GM19452 (cell line): ENCODE results near the gene DOC2A.

Experiments used
- ATAC-seq: cut with Tn5 transposase; IDR thresholded peaks from one replicate; pipeline ENCODE4 v1.9.1; 2021; ENCODE audit not compliant: unreplicated experiment

DOC2A gene

GRCh38 chr16:29990034-29990433 is 20.8 kb downstream of the DOC2A start:
- ATAC-seq: no peak

GRCh38 chr16:29989111-29989858 is 21.5 kb downstream of the DOC2A start:
- ATAC-seq: no peak

DNA sequence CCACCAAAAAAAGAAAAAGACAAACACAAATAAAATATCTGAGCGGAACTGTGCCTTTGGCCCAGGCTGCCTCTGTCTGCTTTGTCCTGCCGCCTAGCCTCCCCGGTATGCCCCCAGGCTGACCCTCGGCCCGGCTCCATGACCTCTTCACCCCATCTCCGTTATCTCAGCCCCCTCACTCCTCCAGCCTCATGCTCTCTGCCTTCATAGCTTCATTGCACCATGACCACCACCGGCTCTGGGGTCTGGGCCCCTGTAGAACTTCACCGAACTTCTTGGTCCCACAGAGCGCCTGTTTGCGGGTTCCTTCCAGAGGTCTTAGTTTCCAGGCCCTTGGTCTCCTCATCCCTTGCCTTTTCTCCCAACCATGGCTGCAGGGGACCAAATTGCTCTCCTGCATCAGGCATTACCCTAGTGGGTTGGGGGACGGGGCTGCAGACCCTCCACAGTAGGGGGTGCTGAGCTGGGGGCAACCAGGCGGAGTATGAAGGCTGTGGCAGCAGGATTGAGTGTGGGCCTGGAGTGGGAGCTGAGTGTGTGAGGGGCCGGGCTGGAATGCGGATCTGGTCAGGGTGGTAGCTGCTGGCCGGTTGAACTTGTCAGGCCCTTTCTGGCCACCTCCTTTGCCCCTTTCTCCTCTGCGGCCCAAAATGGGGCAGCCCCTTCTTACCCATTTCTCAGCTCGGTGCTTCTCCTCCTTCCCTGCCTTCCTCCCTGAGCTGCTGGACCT is 22.3 kb downstream of the DOC2A start:
- ATAC-seq: no peak

DNA sequence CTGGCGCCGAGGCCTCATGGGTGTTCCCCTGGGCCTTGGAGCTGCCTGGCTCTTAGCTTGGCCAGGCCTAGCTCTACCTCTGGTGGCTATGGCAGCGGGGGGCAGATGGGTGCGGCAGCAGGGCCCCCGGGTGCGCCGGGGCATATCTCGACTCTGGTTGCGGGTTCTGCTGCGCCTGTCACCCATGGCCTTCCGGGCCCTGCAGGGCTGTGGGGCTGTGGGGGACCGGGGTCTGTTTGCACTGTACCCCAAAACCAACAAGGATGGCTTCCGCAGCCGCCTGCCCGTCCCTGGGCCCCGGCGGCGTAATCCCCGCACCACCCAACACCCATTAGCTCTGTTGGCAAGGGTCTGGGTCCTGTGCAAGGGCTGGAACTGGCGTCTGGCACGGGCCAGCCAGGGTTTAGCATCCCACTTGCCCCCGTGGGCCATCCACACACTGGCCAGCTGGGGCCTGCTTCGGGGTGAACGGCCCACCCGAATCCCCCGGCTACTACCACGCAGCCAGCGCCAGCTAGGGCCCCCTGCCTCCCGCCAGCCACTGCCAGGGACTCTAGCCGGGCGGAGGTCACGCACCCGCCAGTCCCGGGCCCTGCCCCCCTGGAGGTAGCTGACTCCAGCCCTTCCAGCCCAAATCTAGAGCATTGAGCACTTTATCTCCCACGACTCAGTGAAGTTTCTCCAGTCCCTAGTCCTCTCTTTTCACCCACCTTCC is 23.3 kb downstream of the DOC2A start:
- no peak for ATAC-seq

DNA sequence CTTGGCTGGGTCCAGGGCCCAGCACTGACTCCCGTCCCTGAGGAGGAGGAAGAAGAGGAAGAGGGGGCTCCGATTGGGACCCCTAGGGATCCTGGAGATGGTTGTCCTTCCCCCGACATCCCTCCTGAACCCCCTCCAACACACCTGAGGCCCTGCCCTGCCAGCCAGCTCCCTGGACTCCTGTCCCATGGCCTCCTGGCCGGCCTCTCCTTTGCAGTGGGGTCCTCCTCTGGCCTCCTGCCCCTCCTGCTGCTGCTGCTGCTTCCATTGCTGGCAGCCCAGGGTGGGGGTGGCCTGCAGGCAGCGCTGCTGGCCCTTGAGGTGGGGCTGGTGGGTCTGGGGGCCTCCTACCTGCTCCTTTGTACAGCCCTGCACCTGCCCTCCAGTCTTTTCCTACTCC is 23.9 kb downstream of the DOC2A start:
- no peak for ATAC-seq

DNA sequence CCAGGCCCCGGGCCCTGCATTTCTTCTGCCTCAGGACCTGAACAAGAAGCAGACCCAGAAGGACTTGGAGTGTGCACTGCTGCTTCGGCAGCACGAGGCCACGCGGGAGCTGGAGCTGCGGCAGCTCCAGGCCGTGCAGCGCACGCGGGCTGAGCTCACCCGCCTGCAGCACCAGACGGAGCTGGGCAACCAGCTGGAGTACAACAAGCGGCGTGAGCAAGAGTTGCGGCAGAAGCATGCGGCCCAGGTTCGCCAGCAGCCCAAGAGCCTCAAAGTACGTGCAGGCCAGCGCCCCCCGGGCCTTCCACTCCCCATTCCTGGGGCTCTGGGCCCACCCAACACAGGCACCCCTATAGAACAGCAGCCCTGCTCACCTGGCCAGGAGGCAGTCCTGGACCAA is 24.6 kb downstream of the DOC2A start:
- ATAC-seq: no peak

DNA sequence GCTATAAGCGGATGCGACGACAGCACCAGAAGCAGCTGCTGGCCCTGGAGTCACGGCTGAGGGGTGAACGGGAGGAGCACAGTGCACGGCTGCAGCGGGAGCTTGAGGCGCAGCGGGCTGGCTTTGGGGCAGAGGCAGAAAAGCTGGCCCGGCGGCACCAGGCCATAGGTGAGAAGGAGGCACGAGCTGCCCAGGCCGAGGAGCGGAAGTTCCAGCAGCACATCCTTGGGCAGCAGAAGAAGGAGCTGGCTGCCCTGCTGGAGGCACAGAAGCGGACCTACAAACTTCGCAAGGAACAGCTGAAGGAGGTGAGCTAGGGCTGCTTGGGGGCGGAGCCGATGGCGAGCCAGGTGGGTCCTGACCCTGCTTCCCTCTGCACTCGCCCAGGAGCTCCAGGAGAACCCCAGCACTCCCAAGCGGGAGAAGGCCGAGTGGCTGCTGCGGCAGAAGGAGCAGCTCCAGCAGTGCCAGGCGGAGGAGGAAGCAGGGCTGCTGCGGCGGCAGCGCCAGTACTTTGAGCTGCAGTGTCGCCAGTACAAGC is 25.5 kb downstream of the DOC2A start:
- ATAC-seq: no peak

DNA sequence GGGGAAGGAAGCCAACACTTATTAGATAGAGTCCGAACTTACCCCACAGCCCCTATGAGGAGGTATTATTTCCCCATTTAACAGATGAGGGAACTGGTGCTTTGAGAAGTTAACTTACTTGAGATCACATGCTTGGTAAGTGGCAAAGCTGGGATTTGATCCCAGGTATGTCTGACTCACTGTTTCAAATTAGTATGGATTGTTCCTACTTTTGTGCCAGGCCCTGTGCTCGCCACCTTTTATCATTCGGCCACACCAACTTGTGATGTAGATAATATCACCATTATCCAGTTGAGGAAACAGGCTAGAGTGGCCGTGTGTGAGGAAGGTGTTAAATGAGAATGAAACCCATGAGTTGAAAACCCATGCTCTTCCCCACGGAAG is 26.1 kb downstream of the DOC2A start:
- no peak for ATAC-seq

DNA sequence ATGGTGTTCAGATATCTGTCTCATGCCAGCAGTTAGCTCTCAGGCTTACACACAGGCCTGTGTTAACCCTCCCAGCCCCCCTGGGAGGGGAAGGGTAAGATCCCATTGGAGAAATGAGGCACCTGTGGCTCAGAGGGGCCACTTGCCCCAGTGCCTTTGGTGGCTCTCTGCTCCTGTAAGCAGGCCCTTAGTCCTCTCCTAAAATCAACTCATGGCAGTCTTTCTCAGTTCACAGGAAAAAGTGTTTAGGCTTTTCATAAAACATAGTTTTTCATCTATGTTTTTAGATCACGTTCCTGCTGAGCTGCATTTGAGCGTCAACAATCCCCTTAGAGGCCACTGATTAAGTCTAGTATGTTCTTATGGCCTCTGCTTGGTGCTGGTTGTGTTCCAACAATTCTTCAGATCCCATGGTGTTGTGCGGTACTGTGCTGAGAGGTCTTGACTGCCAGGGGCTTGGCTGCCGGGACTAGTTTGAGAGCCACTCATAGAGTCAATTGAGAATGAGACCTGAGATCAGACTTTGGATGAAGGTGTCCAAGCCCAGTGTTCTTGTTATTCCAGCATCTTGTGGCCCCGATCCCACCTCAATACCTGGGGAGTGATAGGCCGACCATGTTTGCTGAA is 26.6 kb downstream of the DOC2A start:
- no peak for ATAC-seq

GRCh38 chr16:29983420-29984136 is 27.2 kb downstream of the DOC2A start:
- ATAC-seq: no peak

GRCh38 chr16:29982560-29983419 is 28.0 kb downstream of the DOC2A start:
- ATAC-seq: no peak

- ATAC-seq: no peak
Measured at GRCh38 chr16:29978564-29979270, 32.1 kb downstream of the DOC2A start.

GRCh38 chr16:29978081-29978480 is 32.7 kb downstream of the DOC2A start:
- no peak for ATAC-seq

DNA sequence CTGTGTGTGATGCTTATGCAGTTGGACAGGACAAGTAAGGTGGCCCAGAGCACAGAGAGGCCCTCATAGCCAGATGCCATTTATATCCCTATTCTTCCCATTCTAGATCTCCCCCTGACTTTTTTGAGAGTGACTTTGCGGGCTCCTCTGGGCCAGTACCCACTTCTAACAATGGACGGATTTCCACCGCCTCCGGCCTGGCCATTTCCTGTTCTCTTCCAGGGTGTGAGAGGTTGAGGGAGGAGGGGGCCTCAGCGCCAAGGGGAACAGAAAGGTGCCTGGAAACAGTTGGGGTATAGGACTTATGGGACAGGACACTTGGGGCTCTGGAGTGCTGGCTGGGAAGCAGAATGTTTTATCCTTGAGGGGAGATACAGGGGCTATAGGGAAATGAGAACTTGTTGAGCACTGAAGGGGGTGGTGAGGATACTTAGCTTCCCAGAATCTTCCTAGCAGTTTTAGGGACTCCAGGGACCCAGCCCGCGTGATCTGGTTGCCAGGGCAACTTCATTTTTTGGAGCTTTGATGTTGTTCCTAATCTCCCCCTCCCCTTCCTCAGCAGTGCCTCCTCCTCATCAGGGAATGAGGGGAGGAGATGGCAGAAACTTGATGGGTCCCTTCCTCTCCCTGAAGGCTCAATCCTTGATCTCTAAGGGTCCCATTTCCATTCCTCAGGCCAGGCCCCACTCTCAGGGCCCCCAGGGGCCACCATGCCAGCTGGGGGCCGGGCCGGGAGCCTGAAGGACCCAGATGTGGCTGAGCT is 33.6 kb downstream of the DOC2A start:
- no peak for ATAC-seq

GRCh38 chr16:29975811-29976511 is 34.9 kb downstream of the DOC2A start:
- ATAC-seq: no peak

GRCh38 chr16:29975134-29975538 is 35.7 kb downstream of the DOC2A start:
- ATAC-seq: no peak

GRCh38 chr16:29974291-29975133 is 36.3 kb downstream of the DOC2A start:
- no peak for ATAC-seq
